Activated T-cell treated with anti-CD3 and anti-CD28 coated beads, Interleukin-2, amount 50 U/mL, for 24 hours (primary cell): Measurements from ENCODE around the gene FOCAD.

ENCODE experiments used
- DNase-seq: peaks from one replicate; pipeline ENCODE4 v3.0.0-alpha.2; 2020
- H3K27ac Mint-ChIP-seq: 2 replicates; pipeline ENCODE4 v1.8.0; 2020; ENCODE audit warnings: mild to moderate bottlenecking, mixed read lengths
- H3K27me3 Mint-ChIP-seq: 2 replicates; pipeline ENCODE4 v1.8.0; 2020; ENCODE audit warnings: mixed read lengths
- H3K36me3 Mint-ChIP-seq: 2 replicates; pipeline ENCODE4 v1.8.0; 2020; ENCODE audit warnings: low read depth, mixed read lengths
- H3K4me1 Mint-ChIP-seq: 2 replicates; pipeline ENCODE4 v1.8.0; 2020; ENCODE audit warnings: low read depth, mixed read lengths
- H3K4me3 Mint-ChIP-seq: 2 replicates; pipeline ENCODE4 v1.8.0; 2020; ENCODE audit warnings: mild to moderate bottlenecking, moderate library complexity, mixed read lengths
- H3K9me3 Mint-ChIP-seq: 2 replicates; pipeline ENCODE4 v1.8.0; 2020; ENCODE audit warnings: mixed read lengths

Gene FOCAD

GRCh38 chr9:20835377-20836286 lies 151.6 kb downstream of the FOCAD start:
- H3K27ac Mint-ChIP-seq: no peak overlapping the region
- H3K4me1 Mint-ChIP-seq: peaks cover 8% of the 10 kb centered on the region
- H3K36me3 Mint-ChIP-seq: peaks cover 18% of the 10 kb centered on the region
- H3K27me3 Mint-ChIP-seq: no peaks in the 10 kb centered on the region
- H3K9me3 Mint-ChIP-seq: no peaks in the 10 kb centered on the region
- no peak overlapping the region for H3K4me3 Mint-ChIP-seq
- no peak for DNase-seq

DNA sequence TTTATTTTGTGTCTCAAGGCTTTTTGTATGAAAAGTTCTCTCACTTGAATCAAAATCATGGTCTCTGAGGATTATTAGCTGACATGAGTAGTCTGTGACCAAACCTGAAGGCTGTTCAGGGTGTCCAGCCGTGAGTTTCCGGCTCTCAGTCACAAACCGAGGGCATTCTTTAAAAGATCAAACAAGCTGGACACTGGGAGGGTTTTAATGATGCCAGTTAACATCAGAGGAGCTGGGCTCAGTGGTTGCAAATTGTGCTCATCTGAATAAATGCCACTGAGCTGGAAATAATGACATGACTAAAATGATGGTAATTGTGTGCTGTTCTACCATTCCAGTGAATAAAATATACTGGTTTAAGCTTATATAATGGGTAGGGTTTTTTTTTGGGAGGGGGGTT lies 153.1 kb downstream of the FOCAD start:
- Mint-ChIP-seq H3K4me1 (peaks cover 8% of the 10 kb centered on the region), H3K27me3 (no peaks in the 10 kb centered on the region), H3K4me3 (no peak overlapping the region), H3K9me3 (peaks cover 10% of the 10 kb centered on the region), H3K36me3 (peaks cover 30% of the 10 kb centered on the region), H3K27ac (no peak overlapping the region)
- no peak for DNase-seq

GRCh38 chr9:20838218-20838617 lies 154.2 kb downstream of the FOCAD start:
- H3K27ac Mint-ChIP-seq: no peak overlapping the region
- no peak for DNase-seq
- peaks cover 37% of the 10 kb centered on the region for H3K36me3 Mint-ChIP-seq
- H3K9me3 Mint-ChIP-seq: peaks cover 13% of the 10 kb centered on the region
- H3K4me3 Mint-ChIP-seq: no peak overlapping the region
- H3K4me1 Mint-ChIP-seq: peaks cover 8% of the 10 kb centered on the region
- H3K27me3 Mint-ChIP-seq: no peaks in the 10 kb centered on the region

DNA sequence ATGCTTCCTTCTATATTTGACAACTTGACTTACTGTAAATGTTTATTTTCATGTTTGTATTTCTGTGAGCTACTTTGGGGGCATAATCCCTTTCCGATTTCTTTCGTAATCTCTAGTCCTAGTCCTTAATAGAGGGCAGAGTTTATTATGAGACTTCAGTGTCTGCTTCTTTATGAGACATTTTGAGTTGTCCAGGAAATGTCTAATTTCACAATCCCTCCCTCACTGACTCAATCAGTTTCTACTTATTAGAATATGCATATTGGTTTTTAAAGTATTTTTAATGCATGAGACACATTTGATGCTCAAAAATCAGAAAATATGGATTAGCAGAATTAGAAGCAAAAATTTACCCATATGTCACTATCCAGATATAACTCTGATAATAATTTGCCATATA lies 160.9 kb downstream of the FOCAD start:
- H3K4me3 Mint-ChIP-seq: no peak overlapping the region
- peaks cover 13% of the 10 kb centered on the region for H3K9me3 Mint-ChIP-seq
- peaks cover 27% of the 10 kb centered on the region for H3K36me3 Mint-ChIP-seq
- H3K4me1 Mint-ChIP-seq: peaks cover 7% of the 10 kb centered on the region
- no peak overlapping the region for H3K27ac Mint-ChIP-seq
- no peak for DNase-seq
- no peaks in the 10 kb centered on the region for H3K27me3 Mint-ChIP-seq

DNA sequence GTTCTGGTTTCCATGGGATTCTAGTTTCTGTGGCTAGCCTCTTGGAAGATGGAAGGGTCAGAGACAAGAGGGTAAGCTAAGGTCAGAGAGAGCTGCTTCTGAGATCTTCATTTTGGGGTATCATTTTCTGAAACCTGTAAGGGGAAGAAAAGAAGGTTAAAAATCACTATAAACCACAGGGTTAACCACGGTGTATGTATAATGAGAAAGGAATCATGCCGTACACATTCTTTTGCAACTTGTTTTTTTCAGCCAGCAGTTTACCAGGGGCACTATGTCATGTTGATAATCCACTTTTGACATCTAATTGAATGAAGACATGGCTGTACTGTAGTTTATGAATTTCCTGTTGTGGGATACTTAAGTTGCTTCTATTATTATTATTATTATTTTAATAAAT lies 164.4 kb downstream of the FOCAD start:
- Mint-ChIP-seq H3K4me3 (no peak overlapping the region), H3K27me3 (no peaks in the 10 kb centered on the region), H3K9me3 (no peaks in the 10 kb centered on the region), H3K36me3 (peaks cover under 1% of the 10 kb centered on the region), H3K27ac (no peak overlapping the region), H3K4me1 (peaks cover 7% of the 10 kb centered on the region)
- no peak for DNase-seq

GRCh38 chr9:20853866-20854265 lies 169.8 kb downstream of the FOCAD start:
- peaks cover 15% of the 10 kb centered on the region for H3K36me3 Mint-ChIP-seq
- no peak for DNase-seq
- peaks cover 13% of the 10 kb centered on the region for H3K9me3 Mint-ChIP-seq
- no peak overlapping the region for H3K4me3 Mint-ChIP-seq
- no peaks in the 10 kb centered on the region for H3K27me3 Mint-ChIP-seq
- H3K27ac Mint-ChIP-seq: no peak overlapping the region
- H3K4me1 Mint-ChIP-seq: no peaks in the 10 kb centered on the region

DNA sequence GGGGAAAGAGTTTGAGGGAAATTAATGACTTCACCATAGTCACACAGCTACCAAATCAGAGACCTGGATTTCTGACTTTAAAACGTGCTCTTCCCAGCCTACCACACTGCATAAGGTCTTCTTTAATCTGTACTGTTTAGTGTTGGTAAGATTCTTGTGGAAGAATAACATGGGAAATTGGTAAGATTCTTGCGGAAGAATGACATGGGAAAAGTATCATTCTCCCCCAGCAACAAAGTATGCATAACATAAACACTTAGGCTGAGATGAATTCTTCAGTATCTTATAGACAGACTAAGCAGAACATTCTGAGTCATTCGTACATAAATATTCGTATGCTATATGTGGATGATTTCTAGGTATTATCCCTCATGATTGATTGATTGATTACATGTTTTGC lies 170.4 kb downstream of the FOCAD start:
- Mint-ChIP-seq H3K9me3 (peaks cover 13% of the 10 kb centered on the region), H3K4me1 (no peaks in the 10 kb centered on the region), H3K36me3 (peaks cover 15% of the 10 kb centered on the region), H3K27ac (no peak overlapping the region), H3K27me3 (no peaks in the 10 kb centered on the region), H3K4me3 (no peak overlapping the region)
- DNase-seq: no peak

GRCh38 chr9:20863945-20864344 lies 179.9 kb downstream of the FOCAD start:
- peaks cover 1% of the 10 kb centered on the region for H3K9me3 Mint-ChIP-seq

DNA sequence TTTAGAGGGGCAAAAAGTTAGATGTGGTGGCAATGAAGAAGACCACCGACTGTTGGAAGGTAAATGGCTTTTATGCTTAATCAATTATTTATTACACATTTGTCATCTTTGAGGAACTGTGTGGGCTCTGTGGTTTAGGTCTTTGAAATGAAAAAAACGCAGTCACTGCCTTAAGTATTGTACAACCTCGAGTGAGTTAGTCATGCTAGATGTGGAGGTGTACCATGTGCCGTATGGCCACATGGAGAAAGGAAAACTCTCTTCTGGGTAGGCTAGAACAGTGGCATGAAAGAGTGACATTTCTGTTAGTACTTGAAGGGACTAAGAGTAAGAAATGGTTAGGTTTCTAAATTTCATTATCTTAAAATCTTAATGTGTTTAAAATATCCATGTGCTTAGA lies 181.3 kb downstream of the FOCAD start:
- H3K36me3 Mint-ChIP-seq: peaks cover 36% of the 10 kb centered on the region
- peaks cover 10% of the 10 kb centered on the region for H3K4me1 Mint-ChIP-seq
- DNase-seq: no peak
- H3K27ac Mint-ChIP-seq: peak overlapping the region; percentile 17
- peaks cover 1% of the 10 kb centered on the region for H3K9me3 Mint-ChIP-seq
- H3K4me3 Mint-ChIP-seq: no peak overlapping the region
- H3K27me3 Mint-ChIP-seq: no peaks in the 10 kb centered on the region

More at GRCh38 chr9:20863945-20864344, 179.9 kb downstream of the FOCAD start:
- H3K4me1 Mint-ChIP-seq: peaks cover 10% of the 10 kb centered on the region
- no peak for DNase-seq
- no peak overlapping the region for H3K27ac Mint-ChIP-seq
- no peak overlapping the region for H3K4me3 Mint-ChIP-seq
- no peaks in the 10 kb centered on the region for H3K27me3 Mint-ChIP-seq
- peaks cover 34% of the 10 kb centered on the region for H3K36me3 Mint-ChIP-seq

GRCh38 chr9:20870115-20870514 lies 186.1 kb downstream of the FOCAD start:
- peaks cover under 1% of the 10 kb centered on the region for H3K9me3 Mint-ChIP-seq
- H3K27me3 Mint-ChIP-seq: no peaks in the 10 kb centered on the region
- no peak overlapping the region for H3K4me3 Mint-ChIP-seq
- no peak for DNase-seq
- H3K4me1 Mint-ChIP-seq: peaks cover 13% of the 10 kb centered on the region
- H3K27ac Mint-ChIP-seq: no peak overlapping the region
- peaks cover 33% of the 10 kb centered on the region for H3K36me3 Mint-ChIP-seq

GRCh38 chr9:20872340-20872977 lies 188.4 kb downstream of the FOCAD start:
- DNase-seq: no peak
- H3K27me3 Mint-ChIP-seq: no peaks in the 10 kb centered on the region
- H3K27ac Mint-ChIP-seq: no peak overlapping the region
- H3K9me3 Mint-ChIP-seq: no peaks in the 10 kb centered on the region
- no peak overlapping the region for H3K4me3 Mint-ChIP-seq
- H3K36me3 Mint-ChIP-seq: peaks cover 17% of the 10 kb centered on the region
- H3K4me1 Mint-ChIP-seq: peaks cover 7% of the 10 kb centered on the region

DNA sequence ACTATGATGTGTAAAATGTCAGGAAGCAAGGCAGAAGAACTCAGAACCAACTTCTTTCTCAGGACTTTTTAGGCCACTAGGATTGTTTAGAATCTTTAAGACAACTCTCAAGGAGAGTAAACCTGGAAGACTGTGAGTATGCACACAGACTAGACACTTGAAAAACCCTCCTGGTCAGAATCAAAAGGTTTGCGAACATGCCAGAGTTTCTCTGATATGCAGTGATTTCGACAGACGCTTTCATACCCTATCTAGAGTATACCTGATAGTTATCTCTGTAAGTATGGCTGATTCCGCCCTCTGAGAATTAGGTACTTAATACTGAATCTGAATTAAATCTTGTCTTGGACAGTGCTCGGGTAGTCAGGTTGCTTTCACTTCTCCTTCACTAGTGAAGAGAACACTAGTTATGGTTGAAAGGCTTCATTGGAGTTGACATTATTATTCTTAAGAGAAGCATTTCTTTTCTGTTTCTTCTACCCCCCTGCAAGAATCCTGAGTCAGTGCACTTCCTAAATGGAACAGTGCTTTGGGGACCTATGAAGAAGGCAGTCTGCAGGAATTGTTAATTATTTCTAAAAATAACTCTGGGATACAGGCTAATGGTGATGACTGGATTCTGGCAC lies 189.3 kb downstream of the FOCAD start:
- H3K36me3 Mint-ChIP-seq: peaks cover 14% of the 10 kb centered on the region
- no peak overlapping the region for H3K4me3 Mint-ChIP-seq

GRCh38 chr9:20880271-20880670 lies 196.2 kb downstream of the FOCAD start:
- no peak for DNase-seq
- H3K36me3 Mint-ChIP-seq: peaks cover 4% of the 10 kb centered on the region
- no peaks in the 10 kb centered on the region for H3K27me3 Mint-ChIP-seq

More for the DNA sequence above, 189.3 kb downstream of the FOCAD start:
- H3K9me3 Mint-ChIP-seq: no peaks in the 10 kb centered on the region
- DNase-seq: no peak
- peaks cover 7% of the 10 kb centered on the region for H3K4me1 Mint-ChIP-seq
- no peaks in the 10 kb centered on the region for H3K27me3 Mint-ChIP-seq
- H3K27ac Mint-ChIP-seq: no peak overlapping the region

DNA sequence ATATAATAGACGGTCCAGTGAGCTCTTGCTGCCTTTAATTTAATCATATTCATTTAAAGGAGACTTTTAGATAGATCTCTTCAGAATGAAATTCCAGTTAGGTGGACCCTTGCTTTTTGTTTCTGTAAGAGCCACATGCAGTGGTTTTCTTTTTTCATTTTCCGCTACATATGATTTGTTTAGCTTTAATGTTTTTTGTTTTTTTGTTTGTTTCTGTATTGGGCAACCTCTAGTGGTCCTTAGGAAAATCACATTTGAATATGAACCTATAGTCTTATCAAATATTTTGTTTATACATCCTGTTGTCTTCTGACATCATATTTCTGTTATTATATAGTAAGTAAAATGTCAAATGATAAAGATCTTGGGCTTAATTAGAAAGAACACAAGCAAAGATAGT lies 196.6 kb downstream of the FOCAD start:
- Mint-ChIP-seq H3K4me3 (no peak overlapping the region), H3K27me3 (no peaks in the 10 kb centered on the region), H3K9me3 (no peaks in the 10 kb centered on the region), H3K36me3 (peaks cover 4% of the 10 kb centered on the region), H3K27ac (no peak overlapping the region), H3K4me1 (no peaks in the 10 kb centered on the region)
- no peak for DNase-seq

More at GRCh38 chr9:20880271-20880670, 196.2 kb downstream of the FOCAD start:
- H3K4me1 Mint-ChIP-seq: no peaks in the 10 kb centered on the region
- no peak overlapping the region for H3K27ac Mint-ChIP-seq
- H3K9me3 Mint-ChIP-seq: no peaks in the 10 kb centered on the region
- H3K4me3 Mint-ChIP-seq: no peak overlapping the region
